Activated CD8-positive, alpha-beta memory T cell treated with anti-CD3 and anti-CD28 coated beads, Interleukin-2, amount 50 U/mL, for 1 hour (primary cell): ENCODE measurements around the gene CPLANE2.

ENCODE experiments used
- DNase-seq: peaks from one replicate; pipeline ENCODE4 v3.0.0-alpha.2; 2020; ENCODE audit errors: extremely low read depth

The CPLANE2 gene

DNA sequence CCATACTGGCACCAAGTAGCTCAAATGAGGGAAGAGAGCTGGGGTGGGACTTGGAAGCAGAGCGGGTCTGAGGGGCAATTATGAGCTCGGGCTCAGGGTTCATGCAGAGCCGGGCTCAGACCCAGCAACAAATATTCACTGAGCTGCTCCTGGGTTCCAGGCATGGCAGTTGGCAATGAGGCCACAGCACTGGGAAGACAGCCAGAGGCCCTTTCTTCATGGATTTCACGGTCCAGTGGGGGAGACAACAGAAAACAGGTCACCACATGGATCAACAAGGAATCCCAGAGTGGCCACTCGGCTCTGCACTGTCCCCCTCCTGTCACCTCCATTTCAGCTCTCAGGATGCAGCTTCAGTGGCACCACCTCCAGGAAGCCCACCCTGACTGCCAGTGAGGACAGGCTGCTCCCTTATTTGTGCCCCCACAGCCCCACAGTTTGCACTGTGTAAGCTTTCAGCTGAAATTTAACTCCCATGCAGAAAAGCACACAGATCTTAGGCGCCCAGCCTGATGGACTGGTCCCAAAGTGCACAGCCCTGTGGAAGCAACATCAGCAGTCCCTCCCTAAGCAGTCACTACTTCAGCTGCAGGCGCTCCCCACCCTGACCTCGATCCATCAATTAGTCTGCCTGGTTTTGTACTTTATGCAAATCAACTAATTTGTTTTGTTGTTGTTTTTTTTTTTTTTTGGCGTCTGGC lies 46.9 kb downstream of the CPLANE2 start:
- no peak for DNase-seq

DNA sequence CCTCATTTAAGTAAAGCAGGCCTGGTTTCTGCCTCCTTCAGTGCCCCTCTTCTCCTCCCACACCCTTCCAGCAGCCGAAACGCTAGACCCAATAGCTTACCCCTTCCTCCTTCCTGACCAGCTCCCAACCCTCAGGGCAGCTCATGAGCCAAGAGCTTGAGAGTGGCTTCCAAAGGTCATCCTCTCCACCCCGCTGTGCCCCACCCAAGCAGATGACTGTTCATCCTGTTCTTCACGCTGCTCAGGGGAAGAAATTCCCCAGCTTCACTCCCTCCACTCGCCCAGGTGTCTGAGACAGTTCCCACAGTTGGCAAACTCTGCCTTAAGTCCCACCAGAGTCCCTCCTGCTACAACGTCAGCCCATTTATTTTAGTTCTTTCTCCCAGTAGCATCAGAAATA lies 48.0 kb downstream of the CPLANE2 start:
- DNase-seq, result no peak

DNA sequence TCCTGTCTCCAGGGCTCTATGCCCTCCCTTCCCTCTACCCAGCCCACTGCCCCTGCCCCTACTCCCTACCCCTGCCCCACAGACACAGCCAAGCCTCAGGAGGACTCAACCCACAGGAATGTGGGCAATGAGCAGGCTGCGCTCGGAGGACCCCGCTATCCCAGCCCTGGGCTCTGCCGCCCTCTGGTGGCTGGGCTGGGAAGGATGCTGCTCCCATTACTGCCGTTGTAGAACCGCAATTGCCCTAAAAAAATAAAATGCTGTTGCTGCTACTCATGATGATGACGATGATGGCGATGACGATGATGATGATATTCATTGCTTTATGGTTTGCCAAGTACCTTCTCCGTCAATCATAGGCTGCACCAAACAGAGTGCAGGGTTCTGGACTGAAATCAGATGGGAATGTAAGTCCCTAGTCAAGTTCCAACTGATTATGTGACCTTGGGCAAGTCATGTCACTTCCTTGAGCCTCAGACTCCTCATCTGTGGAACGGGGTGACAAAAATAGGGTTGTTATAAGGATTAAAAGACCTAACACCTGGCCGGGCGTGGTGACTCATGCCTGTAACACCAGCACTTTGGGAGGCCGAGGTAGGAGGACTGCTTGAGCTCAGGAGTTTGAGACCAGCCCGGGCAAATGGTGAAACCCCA lies 49.1 kb downstream of the CPLANE2 start:
- DNase-seq, result no peak

DNA sequence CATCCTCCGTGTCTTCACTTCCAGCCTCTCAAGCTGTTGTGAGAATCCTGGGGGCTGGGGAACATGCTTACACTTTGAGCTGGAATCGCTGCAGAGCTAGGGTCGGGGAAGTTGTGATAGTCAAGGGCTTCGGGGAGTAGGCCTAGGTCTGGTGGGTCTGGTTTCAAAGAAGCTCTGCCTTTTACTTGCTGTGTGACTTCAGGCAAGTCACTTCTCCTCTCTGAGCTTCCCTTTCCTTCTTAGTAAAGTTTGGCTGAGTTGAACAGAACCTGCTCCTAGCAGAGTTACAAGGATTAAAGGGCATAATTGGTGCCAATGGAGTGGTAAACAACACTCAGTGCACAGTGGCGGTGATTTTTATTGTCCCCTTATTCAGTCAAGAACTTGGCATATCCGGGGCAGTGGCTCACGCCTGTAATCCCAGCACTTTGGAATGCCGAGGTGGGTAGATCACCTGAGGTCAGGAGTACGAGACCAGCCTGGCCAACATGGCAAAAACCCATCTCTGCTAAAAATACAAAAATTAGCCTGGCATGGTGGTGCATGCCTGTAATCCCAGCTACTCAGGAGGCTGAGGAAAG lies 50.2 kb downstream of the CPLANE2 start:
- no peak for DNase-seq

DNA sequence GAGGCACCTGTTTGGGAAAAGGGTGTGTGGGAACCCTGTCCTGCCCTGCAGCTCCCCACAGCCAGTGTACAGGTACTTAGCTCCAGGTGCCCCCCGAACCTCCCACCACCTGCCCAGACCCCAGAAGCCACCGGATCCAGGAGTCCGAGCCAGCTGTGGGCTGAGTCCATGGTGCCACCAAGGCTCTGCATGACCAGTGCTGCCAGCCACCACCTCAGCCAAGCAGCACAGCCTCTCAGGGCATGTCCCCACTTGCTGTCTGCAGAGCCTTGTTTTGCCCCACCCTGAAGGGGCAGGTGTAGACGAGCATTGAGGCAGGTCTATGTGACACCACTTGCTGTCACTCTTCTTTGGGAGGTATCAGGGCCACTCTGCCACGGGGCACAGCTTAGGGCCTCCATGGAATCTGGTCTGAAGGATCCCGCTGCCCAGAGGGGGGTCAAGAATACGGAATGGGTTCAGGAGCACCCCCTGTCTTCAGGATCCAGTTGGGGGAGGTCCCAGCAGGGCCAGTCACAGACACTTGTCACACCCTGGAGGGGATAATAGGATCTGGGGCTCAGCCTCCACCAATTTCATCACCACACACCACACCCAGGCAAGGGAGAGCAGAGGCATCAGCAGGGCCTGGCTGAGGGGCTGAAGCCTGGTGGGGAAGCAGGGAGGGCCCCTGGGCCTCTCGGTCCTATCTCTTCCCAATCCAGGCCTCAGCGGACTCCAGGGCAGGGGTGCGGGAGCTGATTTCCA lies 52.3 kb downstream of the CPLANE2 start:
- no peak for DNase-seq

DNA sequence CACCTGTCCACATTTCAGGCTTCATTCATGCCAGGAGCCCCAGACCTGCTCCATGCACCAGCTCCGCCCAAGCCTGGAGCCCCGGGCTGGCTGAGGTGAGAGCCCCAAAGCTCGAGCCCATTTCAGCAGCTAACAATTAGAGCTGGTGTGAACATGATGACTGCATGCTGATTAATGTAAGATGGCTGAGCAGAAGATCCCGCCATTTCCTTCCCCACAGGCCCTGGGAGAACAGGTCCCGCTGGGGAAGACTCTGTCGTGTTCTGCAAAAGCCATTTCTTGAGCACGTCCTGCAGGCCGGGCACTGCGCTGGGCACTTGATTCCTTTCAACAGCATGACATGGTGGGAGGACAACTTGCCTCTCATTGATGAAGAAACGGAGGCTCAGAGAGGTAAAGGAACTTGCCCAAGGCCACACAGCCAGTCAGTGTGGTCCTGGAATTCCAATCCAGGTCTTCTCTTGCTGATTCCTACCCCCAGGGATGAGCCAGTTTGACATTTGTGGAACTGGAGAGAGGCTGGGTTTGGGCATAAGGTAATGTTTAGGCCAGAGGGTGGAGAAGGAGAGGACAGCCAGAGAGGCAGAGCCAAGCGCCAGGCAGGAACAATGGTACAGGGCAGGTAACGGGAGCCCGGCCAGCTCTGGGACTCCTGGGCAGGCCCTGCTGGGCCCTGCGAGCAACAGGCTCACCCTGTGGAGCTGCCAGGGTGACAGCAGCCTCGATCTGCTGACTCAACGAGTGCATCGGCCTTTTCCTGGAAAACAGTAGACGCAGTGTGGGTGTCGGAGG lies 53.0 kb downstream of the CPLANE2 start:
- DNase-seq, result no peak

DNA sequence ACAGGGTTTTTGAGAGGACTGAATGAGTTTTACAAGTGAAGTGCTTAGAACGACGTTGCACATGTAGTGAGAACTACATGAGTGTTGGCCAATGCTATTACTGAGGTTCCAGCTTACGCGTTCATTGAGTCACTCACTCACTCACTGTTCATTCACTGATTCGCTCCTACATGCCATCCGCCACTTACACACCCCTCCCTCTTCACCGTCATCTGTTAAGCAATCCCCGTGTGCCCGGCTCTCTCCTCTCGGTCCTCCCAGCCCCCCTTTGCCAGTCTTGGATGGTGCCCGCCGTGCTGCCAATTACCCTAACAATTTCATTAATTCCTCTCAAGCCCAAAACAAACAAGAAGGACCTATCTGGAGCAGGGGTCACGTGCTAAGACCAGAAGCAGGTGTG lies 53.8 kb downstream of the CPLANE2 start:
- no peak for DNase-seq

DNA sequence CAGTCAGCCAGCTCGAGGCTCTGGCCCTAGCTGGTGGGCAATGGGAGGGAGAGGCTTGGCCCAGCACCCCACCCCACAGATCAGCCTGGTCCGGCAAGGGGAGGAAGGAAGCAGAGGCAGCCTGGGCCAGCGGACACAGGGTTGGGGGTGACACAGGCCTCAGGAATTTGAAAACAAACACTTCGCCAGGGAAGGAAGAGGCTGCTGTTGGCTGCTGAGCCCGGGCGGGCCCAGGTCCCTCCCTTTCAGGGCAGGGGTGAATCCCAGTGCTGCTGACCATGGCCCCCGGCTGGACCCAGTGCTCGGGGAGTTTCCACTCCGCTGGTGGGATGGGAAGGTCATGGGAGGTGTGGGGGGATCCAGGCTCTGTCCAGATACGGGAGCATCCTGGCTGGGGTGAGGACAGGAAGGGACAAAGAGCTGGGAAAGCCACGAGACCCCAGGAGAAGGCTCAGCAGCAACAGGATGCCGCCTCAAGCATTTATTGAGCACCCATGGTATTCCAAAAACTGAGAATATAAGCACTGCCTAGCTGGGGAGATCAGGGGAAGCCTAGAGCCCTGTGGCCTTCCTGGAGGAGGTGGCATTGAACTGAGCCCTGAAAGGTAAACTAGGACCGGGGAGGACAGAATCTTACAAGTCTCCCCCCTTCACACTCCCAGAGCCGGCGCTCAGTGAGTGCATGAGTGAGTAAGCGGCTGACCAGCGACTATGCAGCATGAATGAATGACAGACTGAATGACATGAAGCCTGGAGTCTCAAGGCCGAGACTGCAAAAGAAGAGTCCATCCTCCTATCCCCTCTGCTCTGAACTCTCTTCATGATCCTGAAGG lies 54.9 kb downstream of the CPLANE2 start:
- DNase-seq, result no peak
